Tibial nerve (tissue), 4 donors: ENCODE measurements around the gene TMEM204. TPM values are rescaled to one million over a fixed set of nuclear protein-coding genes. Genes with fewer than 3 reads are reported as not detected.
A peak's percentile ranks its signal among the peaks of the same experiment; 100 is the strongest.

Source experiments
- DNase-seq, 2 donors: peaks; one replicate each; pipeline ENCODE4 v3.0.0-alpha.2; 2019; ENCODE audit warnings: low spot score in 2 of 2
- H3K27ac ChIP-seq, 4 donors: fragments of 200-600 bp; sonication (generic) in 3 of 4; one replicate each; pipeline ENCODE4 v1.5.1; 2017 to 2019; ENCODE audit warnings: mild to moderate bottlenecking in 1 of 4
- H3K27me3 ChIP-seq, 2 donors: fragments of 200-600 bp; sonication (generic) in 1 of 2; one replicate each; pipeline versions ENCODE4 v1.5.1 to v1.6.0; 2017 to 2019
- H3K36me3 ChIP-seq, 3 donors: fragments of 200-600 bp; sonication (generic); one replicate each; pipeline ENCODE4 v1.5.1; 2018 to 2019
- H3K4me1 ChIP-seq, 4 donors: fragments of 200-600 bp; sonication (generic) in 3 of 4; one replicate each; pipeline ENCODE4 v1.5.1; 2017 to 2019
- H3K4me3 ChIP-seq, 4 donors: fragments of 200-600 bp; sonication (generic) in 3 of 4; one replicate each; pipeline ENCODE4 v1.5.1; 2017 to 2019; ENCODE audit warnings: mild to moderate bottlenecking in 1 of 4, moderate library complexity in 1 of 4
- H3K9me3 ChIP-seq, 4 donors: fragments of 200-600 bp; sonication (generic) in 3 of 4; one replicate each; pipeline ENCODE4 v1.5.1; 2017 to 2019
- EP300 ChIP-seq, 2 donors: sonication (generic); formaldehyde crosslinking; IDR thresholded peaks; one replicate each; pipeline ENCODE4 v1.6.1; 2017; ENCODE audit warnings: antibody characterized with exemption in 2 of 2, mild to moderate bottlenecking in 1 of 2
- POLR2A ChIP-seq, 2 donors: fragments of 450-650 bp; IDR thresholded peaks; one replicate each; pipeline ENCODE4 v1.6.1; 2017; ENCODE audit warnings: antibody characterized with exemption in 2 of 2, mild to moderate bottlenecking in 2 of 2, moderate library complexity in 2 of 2
- WGBS, 2 donors: methylation state at CpG; one replicate each; pipeline ENCODE4 v1.1.5; 2018; 5-methylcytosine and 5-hydroxymethylcytosine counted together
- total RNA-seq, 4 donors: library from RNA; depleted of rRNA; stranded (reverse); fragments of >200 nt; gene quantifications; one replicate each; pipeline ENCODE4 v1.1.0, GENCODE V29; 2016
- TF ChIP-seq, protein P1 (sequence below), 5 experiments: fragments of 200-600 bp in 3 of 5; fragments of 450-650 bp in 2 of 5; sonication (generic) in 3 of 5; IDR thresholded peaks; one replicate each; pipeline ENCODE4 v1.5.1; 2016 to 2019; ENCODE audit warnings: antibody characterized with exemption in 5 of 5, mild to moderate bottlenecking in 3 of 5, moderate library complexity in 2 of 5

TMEM204 gene
- total RNA-seq, 4 donors from 2014 or later, result 46.3 to 53.7 (median 48.9) TPM

DNA sequence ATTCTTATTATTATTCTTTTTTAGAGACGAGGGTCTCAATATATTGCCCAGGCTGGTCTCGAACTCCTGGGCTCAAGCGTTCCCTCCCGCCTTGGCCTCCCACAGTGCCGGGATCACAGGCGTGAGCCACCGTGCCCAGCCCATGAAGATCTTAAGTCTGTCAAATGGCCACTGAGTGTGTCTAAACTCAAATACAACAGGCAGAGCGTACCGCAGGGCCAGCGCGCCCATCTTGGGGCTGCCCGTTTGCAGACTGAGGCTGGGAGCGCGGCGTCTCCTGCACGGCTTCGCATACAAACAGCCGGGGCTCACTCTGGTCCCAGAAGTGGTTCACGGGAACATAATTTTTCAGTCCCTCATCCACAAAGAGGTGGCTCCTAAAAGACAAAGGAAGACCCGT, 30.3 kb downstream of the TMEM204 start:
- Histone ChIP-seq H3K36me3 (peaks cover 0 to 99% (median 0%) of the 10 kb centered on the region in 3 donors), H3K4me1 (no peaks in the 10 kb centered on the region), H3K27ac (no peak overlapping the region), H3K9me3 (no peaks in the 10 kb centered on the region), H3K4me3 (no peak overlapping the region), H3K27me3 (no peaks in the 10 kb centered on the region)
- no peak for DNase-seq
- 95 to 97% methylated on average over 20 of the region's 20 CpGs for WGBS, 2 donors
- TF ChIP-seq, protein P1, sequence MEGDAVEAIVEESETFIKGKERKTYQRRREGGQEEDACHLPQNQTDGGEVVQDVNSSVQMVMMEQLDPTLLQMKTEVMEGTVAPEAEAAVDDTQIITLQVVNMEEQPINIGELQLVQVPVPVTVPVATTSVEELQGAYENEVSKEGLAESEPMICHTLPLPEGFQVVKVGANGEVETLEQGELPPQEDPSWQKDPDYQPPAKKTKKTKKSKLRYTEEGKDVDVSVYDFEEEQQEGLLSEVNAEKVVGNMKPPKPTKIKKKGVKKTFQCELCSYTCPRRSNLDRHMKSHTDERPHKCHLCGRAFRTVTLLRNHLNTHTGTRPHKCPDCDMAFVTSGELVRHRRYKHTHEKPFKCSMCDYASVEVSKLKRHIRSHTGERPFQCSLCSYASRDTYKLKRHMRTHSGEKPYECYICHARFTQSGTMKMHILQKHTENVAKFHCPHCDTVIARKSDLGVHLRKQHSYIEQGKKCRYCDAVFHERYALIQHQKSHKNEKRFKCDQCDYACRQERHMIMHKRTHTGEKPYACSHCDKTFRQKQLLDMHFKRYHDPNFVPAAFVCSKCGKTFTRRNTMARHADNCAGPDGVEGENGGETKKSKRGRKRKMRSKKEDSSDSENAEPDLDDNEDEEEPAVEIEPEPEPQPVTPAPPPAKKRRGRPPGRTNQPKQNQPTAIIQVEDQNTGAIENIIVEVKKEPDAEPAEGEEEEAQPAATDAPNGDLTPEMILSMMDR (IDR thresholded peaks at IDR 0.05), result no peak
- TF ChIP-seq POLR2A (IDR thresholded peaks at IDR 0.05) (no peak), EP300 (IDR thresholded peaks at IDR 0.05) (no peak)

DNA sequence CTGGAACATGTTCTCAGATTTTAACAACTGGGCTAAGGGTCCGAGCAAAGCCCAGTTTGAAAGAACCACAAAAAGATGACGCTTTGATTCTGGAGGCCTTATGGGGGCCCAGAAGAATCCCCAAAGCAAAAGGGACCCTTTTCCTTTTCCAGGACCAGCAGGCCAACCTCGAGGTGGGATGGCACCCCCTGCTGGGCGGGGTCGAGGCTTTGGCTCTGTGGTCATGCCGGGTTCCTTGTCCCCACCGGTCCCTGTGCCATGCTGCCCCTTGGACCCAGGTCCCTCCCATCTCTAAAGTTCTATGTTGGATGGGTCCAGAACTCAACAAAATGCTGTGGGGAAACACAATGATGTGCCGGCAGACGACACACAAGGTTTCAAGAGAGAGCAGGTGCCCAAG, 30.9 kb downstream of the TMEM204 start:
- no peaks in the 10 kb centered on the region for H3K4me1 ChIP-seq

DNA sequence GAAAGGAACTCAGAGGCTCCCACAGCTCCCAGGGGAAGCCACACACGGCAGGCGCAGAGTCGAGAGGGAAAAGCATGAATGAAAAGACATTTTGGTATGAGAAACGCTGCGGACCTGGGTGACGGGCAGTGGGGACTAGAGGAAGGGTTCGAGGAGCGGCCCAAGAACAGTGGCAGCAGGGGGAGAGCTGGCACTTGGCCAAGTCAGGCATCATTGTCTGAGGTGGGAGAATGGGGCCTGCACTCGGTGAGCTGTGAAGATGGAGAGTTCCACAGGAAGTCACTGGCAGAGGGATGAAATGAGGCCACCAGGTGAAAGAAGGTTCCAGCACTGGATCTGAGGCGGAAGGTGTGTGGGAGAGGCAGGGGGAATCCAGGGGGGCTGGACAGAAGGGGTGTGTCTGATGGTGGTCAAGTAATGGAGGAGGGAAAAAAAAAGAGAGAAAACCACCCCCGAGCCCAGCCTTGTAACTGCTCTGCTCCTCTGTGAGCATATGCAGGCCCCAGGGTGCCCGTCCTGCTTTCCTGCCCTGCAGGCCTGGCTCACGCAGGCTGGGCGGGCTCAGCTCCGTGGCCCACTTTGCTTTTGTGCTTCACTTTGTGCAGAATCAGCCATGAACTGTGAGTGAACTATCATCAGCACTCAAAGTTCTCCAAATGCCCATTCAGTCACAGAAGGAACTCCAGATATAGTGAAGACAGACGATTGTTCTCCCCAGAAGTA, 31.8 kb downstream of the TMEM204 start:
- Histone ChIP-seq H3K27ac (no peak overlapping the region), H3K4me1 (no peaks in the 10 kb centered on the region), H3K36me3 (peaks cover 0 to 92% (median 0%) of the 10 kb centered on the region in 3 donors), H3K27me3 (no peaks in the 10 kb centered on the region), H3K9me3 (no peaks in the 10 kb centered on the region), H3K4me3 (no peak overlapping the region)
- no peak for DNase-seq
- TF ChIP-seq EP300 (IDR thresholded peaks at IDR 0.05) (no peak), POLR2A (IDR thresholded peaks at IDR 0.05) (no peak)
- TF ChIP-seq, protein P1 (IDR thresholded peaks at IDR 0.05), result no peak
- 61 to 72% methylated on average over 16 of the region's 16 CpGs for WGBS, 2 donors

More for the DNA sequence above, 30.9 kb downstream of the TMEM204 start:
- peaks cover 0 to 93% (median 0%) of the 10 kb centered on the region in 3 donors for H3K36me3 ChIP-seq
- no peak overlapping the region for H3K27ac ChIP-seq
- no peak overlapping the region for H3K4me3 ChIP-seq
- TF ChIP-seq, protein P1 (IDR thresholded peaks at IDR 0.05), result peak in 1 of 5 experiments; percentile 15
- no peak for TF ChIP-seq POLR2A (IDR thresholded peaks at IDR 0.05)
- no peak for DNase-seq
- no peaks in the 10 kb centered on the region for H3K9me3 ChIP-seq
- WGBS, 2 donors, result 80 to 81% methylated on average over 9 of the region's 9 CpGs
- no peaks in the 10 kb centered on the region for H3K27me3 ChIP-seq

DNA sequence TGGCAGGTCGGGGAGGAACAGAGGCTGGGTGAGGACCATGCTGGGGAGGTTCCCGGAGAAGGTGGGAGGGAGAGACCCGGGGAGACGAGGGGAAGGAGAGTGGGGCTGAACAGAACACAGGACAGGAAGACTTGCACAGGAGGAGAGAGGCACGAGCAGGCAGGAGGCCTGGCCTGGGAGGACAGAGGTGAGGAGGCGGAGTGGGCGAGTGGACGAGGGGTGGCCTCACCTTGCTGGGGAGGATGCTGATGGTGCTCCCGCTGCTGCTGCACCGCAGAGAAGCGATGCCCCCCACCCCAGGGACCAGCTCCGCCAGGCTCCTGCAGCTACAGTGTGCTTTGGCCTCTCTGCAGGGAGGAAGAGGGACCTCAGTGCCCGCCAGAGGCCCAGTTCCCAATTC, 34.5 kb downstream of the TMEM204 start:
- TF ChIP-seq EP300 (IDR thresholded peaks at IDR 0.05) (no peak), POLR2A (IDR thresholded peaks at IDR 0.05) (no peak)
- TF ChIP-seq, protein P1 (IDR thresholded peaks at IDR 0.05), result no peak
- no peak for DNase-seq
- no peaks in the 10 kb centered on the region for H3K9me3 ChIP-seq
- H3K27ac ChIP-seq, result no peak overlapping the region
- no peak overlapping the region for H3K4me3 ChIP-seq
- 80 to 81% methylated on average over 12 to 13 of the region's 13 CpGs for WGBS, 2 donors
- peaks cover 0 to 91% (median 0%) of the 10 kb centered on the region in 3 donors for H3K36me3 ChIP-seq
- H3K4me1 ChIP-seq, result no peaks in the 10 kb centered on the region
- H3K27me3 ChIP-seq, result no peaks in the 10 kb centered on the region

DNA sequence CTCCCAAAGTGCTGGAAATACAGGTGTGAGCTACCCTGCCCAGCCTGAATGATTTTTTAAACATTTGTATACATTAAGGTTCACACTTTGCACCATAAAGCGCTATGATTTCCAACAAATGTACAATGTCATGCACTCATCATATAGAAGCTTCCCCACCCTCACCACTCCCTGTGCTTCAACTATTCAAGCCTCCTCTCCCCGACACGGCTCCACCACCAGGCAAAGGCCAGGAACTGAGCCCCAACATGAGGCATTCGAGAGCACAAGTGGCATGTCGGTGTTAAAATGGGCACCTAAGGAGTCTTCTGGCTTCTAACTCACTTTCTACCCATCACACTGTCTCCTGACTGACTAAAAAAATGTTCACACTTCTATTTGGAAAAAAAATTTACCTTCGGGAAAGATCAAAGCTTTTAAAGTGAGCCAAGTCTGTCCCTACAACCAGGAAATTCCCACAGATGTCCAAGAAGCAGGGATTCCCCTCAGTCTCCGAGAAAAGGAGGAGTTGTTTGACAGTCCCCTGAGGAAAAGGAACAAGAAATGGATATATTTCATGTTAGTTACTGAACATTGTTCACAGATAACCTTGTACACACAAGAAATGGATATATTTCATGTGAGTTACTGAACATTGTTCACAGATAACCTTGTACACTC, 37.7 kb downstream of the TMEM204 start:
- no peak for TF ChIP-seq EP300 (IDR thresholded peaks at IDR 0.05)
- TF ChIP-seq, protein P1 (IDR thresholded peaks at IDR 0.05), result no peak
- no peak for TF ChIP-seq POLR2A (IDR thresholded peaks at IDR 0.05)
- Histone ChIP-seq H3K9me3 (no peaks in the 10 kb centered on the region), H3K36me3 (peaks cover 0 to 68% (median 0%) of the 10 kb centered on the region in 3 donors), H3K4me1 (no peaks in the 10 kb centered on the region), H3K4me3 (no peak overlapping the region), H3K27me3 (no peaks in the 10 kb centered on the region), H3K27ac (no peak overlapping the region)
- DNase-seq, result no peak
- 79 to 80% methylated on average over 7 of the region's 7 CpGs for WGBS, 2 donors
